Gastrocnemius medialis (tissue), 4 donors: ENCODE measurements around the gene MYO1D.

Experiments used
- CTCF ChIP-seq, 5 experiments: fragments of 450-650 bp in 3 of 5; fragments of 200-600 bp in 2 of 5; sonication (generic) in 2 of 5; IDR thresholded peaks in 4 of 5; conservative IDR thresholded peaks in 1 of 5; 1 replicate in 4 of 5; 2 replicates in 1 of 5; pipeline ENCODE4 v1.5.1; 2016 to 2019; ENCODE audit warnings: antibody characterized with exemption in 5 of 5, mild to moderate bottlenecking in 3 of 5, moderate library complexity in 3 of 5
- POLR2A ChIP-seq, 2 donors: fragments of 450-650 bp; IDR thresholded peaks; one replicate each; pipeline ENCODE4 v1.6.1; 2017; ENCODE audit warnings: antibody characterized with exemption in 2 of 2, mild to moderate bottlenecking in 2 of 2, moderate library complexity in 2 of 2

- TF ChIP-seq POLR2A (IDR thresholded peaks at IDR 0.05) (no peak), CTCF (IDR thresholded peaks at IDR 0.05 in 4 of 5, conservative IDR thresholded peaks at IDR 0.05 in 1 of 5) (no peak)
Measured at GRCh38 chr17:32475258-32475657, 401.7 kb downstream of the MYO1D start.
